Left forelimb (tissue), 1 donor: Measurements from ENCODE around the gene FAM43A.

Experiments
- DNase-seq: peaks from one replicate; pipeline ENCODE4 v3.0.0-alpha.2; 2018; ENCODE audit warnings: low spot score

The FAM43A gene

DNA sequence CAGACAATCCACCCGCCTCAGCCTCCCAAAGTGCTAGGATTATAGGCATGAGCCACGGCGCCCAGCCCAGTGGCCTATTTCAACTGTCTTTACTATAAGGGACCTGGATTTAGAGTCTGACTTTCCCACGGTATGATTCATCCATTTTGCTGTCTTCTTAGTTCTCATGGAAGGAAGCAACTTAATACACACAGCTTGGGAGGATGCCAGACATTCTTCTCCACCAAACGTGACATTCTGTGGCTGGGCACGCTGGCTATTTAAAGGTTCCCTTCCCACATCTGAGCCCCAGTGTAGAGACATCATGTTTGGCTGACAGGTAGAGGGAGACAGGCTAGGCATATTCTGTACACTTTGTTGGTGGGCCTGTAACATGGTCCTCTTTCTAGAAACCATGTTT lies 26.2 kb downstream of the FAM43A start:
- DNase-seq = no peak

DNA sequence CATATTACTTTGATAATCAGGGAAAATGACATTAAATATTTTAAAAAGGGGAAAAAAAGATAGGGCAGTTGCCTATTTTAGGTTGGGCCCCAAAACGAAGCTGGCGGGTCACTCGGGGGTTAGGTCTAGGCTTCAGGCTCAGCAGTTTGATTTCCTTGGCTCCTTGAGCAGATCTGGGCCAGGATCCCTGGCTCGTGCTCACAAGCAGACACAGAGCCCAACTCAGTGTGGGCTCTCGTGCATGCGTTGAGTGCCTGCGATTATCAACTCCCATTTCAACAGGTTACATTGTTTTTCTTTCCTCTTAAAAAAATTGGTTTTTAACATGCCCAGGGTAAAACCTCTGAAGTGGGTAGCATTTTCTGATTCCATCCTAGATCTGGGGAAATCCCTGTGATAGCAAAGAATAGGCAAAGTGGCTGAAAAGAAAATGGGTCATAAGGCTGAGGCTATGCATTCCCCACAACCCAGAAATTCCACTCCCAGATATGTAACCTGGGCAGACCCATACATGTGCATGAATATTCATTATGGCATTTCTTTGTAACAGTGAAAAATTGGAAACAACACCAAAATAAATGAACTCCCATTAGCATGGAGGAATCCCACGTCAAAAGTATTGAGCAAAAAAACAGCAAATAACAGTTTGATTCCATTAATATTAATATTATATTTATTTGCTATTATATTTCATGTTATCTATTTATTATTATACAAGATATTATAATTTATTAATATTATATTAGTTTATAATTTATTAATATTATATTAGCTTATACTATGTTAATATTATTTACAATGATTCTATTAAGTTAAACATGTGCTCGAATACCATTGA lies 27.8 kb downstream of the FAM43A start:
- no peak for DNase-seq

DNA sequence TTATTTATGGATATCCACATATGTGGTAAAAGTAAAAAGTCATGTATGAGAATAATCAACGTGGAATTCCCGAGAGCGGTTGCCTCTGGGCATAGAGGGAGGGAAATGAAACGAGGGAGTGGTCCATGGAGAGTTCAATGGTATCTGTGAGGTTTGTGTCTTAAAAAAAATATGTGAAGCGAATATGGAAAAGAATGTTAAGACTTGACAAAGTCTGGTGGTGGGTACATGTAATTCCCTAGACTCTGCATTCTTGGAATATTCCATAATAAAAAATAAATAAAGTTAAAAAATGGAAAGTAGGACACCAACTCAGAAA lies 28.4 kb downstream of the FAM43A start:
- no peak for DNase-seq

DNA sequence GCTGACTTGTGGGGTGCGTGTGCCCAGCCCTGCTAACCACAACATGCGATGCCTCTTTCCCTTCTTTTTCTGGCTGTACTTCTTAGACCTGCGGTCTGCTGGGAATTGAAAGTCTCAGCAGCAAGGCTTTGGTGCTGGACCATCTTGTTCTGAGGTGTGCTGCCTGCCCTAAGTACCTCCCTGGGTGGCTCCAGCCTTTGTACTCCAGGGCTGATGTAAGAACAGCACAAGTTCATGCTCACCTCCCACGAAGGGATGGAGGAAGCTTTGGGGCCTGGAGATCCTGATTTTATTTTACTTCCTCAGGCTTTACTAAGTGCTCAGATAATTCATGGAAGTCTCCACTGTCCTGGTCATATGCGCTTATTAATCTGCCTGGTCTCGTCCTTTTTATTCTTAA lies 28.9 kb downstream of the FAM43A start:
- no peak for DNase-seq

DNA sequence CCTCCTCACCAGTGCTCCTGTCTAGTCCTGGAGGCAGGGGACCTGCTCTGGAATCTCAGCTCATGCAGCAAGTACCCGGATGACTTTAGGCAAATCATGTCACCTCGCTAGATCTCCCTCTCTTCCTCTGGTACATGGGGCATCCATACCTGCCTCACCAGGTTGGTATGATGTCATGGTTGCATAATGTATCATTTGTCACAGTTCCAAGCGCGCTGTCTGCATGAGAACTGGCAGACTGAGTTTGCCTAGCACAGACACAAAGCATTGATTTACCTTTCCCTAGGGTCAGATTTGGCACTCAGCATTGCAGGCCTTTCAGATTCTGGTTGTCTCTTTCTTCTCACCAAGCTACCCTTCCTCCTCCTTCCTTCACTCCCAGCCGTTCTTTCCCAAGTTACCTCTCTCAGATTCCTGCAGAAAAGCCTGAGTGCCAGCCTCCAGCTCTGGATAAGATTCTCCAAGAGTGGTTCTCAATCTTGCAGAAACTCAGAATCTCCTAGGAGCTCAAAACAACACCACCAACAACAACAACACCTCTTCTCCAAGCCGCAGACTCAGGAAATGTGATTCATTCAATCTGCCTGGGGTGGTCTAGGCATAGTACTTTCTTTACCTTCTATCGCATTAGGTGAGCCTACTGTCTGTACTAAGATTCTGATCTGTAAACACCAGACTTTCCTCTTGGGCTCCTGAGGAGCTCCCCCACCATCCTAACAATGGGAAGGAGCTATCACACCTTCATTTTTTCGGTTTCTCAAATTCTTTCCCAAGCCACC lies 29.5 kb downstream of the FAM43A start:
- no peak for DNase-seq

DNA sequence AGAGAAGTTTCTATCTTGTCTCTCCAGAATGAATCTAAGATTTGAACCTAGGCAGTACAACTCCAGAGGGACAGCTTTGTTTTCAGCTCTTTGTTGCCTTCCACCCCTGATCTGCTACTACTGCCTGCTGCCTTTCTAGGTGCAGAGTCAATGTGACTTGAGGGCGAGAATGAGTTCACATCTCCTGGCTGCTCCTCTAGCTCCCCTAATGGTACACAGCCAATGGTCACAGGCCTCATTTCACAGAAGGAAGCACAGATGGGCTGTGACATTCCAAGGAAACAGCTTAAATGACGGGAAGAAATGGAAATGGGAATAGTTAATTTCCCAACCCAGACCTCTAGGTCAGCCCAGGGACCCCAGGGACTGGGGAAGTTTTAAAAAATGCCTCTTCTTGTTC lies 32.4 kb downstream of the FAM43A start:
- no peak for DNase-seq

DNA sequence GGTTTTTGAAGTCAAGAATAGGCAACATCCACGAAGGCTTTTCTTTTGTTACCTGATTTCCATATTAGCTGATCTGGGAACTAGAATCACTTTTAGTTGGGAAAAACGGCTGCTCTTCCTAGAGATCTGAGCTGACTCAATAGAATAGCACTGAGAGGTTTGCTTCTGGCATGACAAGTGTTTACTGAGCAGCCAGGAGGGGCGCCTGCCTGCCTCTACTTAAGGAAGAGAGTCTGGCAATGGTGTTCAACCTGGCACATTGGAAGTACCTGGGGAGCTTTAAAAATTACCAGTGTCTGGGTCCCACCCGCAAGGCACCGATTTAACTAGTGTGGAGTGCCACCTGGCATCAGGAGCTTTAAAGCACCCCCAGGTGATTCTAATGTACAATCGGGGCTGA lies 34.4 kb downstream of the FAM43A start:
- no peak for DNase-seq

DNA sequence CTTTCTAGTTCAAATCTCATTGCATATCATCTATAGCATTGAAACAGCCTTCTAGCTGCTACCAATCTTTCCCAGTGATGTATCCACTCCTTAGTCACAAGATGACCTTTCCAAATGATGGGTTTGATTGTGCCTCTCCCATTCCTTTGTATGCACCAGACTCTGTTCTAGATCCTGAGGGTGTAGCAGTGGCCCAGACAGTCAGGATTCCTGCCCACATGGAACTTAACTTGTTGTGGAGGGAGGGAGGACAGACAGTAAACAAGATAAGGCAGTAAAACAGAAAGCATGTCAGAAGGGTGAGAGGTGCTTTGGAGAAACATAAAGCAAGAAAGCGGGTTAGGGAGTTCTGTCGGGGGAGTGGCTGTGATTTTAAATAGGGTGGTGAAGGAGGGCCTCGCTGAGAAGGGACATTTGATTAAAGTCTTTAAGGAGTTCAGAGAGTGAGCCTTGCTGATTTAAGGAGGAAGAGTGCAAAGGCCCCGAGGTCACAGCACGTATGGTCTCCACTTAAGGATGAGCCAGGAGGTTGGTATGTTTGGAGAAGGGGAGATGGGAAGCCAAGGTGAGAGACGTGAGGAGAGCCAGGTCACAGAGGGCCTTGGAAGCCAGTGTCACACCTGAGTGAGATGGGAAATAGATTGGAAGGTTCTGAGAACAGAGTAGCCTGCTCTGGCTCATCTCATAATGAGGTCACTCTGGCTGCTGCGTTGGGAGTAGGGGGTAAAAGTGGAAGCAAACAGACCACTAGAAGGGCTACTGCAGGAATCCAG lies 38.3 kb downstream of the FAM43A start:
- DNase-seq = no peak

DNA sequence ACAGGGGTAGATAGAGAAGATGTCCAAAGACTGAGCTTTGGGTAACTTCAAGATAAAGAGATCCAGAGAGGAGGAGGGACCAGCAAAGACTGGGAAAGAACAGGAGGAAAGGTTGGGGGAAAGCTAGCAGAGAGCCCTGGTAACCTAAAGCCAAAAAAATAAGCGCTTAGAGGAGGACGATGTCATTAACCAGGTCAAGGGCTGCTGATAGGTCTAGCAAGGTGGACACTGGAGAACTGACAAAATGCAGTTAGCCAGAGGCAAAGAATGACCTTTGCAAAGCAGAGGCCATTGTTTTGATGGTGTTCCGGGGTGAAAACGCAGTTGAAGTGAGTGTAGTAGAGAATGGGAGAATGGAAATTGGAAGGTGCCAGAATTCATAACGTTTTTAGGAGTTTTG lies 39.7 kb downstream of the FAM43A start:
- no peak for DNase-seq

DNA sequence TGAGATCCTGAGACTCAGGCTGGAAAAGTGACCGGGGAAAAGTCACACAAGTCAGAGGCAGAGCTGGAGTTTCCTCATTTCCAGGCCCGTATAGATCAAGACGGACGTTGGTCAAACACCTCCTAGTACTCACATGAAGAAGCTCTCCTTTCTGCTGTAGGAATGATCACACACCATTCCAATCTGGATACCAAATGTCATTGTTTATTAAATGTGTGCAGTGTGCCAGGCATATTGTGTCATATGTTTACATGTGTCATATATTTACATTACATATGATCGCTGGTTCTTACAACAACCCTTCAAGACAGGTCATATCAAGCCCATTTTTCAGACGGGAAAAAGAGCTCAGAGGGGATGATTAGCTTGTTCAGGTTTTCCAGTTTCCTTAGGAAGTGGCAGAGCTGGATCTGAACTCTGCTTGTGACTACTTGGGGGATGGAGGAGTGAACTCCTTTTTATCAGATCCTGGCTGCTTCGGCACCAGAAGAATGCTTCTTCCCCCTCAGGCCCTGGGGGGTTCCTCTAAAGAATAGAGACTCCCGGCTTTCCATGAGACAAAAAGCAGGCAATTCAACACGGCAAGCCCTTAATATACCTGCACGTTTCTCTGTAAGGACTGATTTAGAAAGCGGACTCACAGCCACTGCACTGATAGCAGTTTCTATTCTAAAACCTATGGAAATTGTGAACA lies 41.9 kb downstream of the FAM43A start:
- no peak for DNase-seq

DNA sequence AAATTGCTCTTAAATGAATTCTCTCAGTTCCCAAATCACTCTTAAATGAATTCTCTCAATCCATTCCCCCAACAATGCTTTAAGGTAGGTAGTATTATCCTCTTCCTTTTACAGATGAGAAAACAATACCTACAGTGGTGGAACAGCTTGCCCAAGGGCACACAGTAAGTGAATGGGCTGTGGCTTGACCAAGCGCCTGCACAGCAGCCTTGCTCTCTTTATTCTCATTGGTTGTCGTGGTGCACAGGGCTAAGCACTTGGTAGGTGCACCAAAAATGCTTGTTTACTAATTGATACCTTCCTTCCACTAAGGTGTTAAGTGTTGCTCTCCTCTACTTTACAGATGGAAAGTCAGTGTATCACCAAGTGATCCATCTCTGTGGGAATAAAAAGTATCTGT lies 43.3 kb downstream of the FAM43A start:
- no peak for DNase-seq

DNA sequence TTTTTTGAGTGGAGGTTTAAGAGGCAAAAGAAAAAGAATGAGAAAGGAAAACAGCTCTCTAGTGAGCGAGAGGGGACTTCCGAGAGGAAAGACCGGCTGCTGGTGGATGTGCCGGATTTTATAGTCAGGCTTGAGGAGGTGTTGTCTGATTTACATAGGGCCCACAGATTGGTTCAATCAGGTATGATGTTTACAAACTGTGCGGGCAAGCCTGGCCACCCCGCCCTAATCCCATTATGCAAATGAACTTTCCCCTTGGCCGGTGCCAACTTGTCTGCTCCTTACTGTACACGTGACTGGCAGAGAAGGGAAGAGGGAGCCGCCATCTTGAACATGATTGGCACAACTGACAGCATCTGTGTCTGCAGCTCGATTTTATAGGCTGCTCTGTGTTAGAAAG lies 44.7 kb downstream of the FAM43A start:
- DNase-seq = no peak

DNA sequence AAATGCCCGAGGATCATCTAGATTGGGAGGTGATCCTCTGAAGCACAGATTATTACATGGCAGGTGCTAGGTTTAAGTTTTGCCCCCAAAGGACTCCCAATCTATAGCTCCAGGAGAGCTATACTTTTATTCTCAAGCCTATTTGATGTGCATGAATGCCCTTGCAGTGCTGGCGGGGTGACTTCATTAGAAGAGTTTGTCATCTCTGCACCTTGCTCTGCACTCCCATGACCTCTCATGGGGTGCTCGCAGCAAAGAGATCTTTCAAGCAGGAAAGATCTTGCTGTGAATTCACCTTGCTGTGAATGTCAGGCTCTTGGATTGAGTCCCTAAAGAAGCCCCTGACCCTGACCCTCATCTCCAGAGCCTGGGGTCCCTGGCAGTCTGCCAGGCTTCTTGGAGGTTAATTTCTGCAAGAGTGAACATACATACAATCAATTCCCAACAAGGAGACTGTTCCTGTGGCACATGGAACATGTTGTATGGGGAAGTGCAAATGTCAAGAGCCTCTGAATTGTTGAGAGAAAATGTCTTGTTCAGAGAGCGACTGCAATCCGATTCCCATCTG lies 45.9 kb downstream of the FAM43A start:
- no peak for DNase-seq

DNA sequence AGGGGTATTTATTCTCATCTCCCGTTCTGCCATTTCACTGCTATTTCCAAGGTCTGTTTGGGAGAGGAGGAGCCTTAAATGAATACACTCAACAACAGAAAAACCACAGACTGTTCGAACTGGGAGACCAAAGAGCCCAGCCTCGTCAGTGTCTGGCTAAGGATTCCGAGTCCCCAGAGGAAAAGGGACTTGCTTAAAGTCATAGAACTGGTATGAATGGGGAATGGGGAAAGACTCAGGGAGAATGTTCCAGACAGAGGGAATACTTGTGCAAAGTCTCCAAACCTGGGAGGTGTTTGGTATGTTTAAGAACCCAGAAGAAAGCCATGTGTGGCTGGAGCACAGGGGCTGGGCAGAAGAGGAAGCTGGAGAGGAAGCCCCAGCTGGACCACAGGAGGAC lies 46.9 kb downstream of the FAM43A start:
- no peak for DNase-seq

DNA sequence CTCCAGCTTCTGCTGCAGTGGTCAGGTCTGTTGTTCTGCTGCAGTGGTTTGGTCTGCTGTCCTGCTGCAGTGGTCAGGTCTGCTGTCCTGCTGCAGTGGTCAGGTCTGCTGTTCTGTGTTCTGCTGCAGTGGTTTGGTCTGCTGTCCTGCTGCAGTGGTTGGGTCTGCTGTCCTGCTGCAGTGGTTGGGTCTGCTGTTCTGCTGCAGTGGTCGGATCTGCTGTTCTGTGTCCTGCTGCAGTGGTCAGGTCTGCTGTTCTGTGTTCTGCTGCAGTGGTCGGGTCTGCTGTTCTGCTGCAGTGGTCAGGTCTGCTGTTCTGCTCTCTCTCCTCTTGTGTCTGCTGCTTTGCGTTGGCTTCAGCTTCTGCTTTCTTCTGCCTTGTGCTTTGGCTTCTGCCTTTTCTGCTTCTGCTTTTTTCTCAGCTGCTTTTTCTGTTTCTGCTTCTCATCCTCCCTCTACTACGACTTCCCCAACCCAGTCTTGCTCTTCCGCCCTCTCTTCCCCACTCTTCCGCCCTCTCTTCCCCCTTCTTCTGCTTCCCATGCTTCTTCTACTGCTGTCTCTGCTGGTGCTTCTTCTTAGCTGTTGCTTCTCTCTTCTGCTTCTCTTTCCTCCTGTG lies 50.7 kb downstream of the FAM43A start:
- no peak for DNase-seq

DNA sequence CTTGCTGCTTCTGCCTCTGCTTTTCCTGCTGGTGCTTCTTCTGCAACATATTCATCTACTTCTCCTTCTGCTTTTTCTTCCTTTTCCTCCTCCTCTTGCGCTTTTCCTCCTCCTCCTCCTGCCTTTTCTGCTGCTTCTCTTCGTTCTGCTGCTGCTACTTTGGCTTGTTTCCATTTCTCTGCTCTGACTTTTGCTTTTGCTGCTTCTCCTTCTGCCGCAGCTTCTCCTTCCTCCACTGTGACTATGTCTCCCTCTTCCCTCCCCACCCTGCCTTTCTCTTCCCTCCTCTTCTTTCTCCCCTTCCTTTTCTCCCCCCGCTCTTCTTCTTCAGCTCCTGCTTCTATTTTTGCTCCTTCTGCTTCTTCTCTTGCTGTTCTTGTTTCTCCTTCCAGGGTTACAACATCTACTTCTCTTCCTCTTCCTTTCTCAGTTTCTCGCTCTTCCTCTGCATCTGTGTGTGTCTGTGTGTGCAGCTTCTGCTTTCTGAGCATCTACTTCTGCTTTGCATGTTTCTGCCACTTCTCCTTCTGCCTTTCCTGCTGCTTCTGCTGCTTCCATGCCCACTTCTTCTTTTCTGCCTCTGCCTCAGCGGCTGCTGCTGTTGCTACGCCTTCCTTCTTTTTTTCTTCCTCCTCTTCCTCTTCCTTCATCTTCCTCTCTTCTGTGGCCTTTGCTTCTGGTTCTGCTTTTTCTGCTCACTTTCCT lies 51.4 kb downstream of the FAM43A start:
- DNase-seq = no peak
